Measurements from ENCODE around the gene GRK5. TPM values are rescaled to one million over a fixed set of nuclear protein-coding genes. Genes with fewer than 3 reads are reported as not detected.

GRK5 gene
- total RNA-seq, 2 donors from 2014 or later: 4.8 to 10.6 TPM

- no peak overlapping the region for H3K4me3 ChIP-seq
- intact Hi-C loops (cut with DNase I): no loop called here
- H3K27me3 ChIP-seq (replicated peaks; ENCODE audit: insufficient read depth): no peaks in the 10 kb centered on the region
- 82% methylated on average over 11 of the region's 11 CpGs for WGBS
- no peak for DNase-seq (ENCODE audit: low spot score)
- H3K4me1 ChIP-seq (replicated peaks): no peaks in the 10 kb centered on the region
- no peak overlapping the region for H3K27ac ChIP-seq
- TF ChIP-seq, protein P1, sequence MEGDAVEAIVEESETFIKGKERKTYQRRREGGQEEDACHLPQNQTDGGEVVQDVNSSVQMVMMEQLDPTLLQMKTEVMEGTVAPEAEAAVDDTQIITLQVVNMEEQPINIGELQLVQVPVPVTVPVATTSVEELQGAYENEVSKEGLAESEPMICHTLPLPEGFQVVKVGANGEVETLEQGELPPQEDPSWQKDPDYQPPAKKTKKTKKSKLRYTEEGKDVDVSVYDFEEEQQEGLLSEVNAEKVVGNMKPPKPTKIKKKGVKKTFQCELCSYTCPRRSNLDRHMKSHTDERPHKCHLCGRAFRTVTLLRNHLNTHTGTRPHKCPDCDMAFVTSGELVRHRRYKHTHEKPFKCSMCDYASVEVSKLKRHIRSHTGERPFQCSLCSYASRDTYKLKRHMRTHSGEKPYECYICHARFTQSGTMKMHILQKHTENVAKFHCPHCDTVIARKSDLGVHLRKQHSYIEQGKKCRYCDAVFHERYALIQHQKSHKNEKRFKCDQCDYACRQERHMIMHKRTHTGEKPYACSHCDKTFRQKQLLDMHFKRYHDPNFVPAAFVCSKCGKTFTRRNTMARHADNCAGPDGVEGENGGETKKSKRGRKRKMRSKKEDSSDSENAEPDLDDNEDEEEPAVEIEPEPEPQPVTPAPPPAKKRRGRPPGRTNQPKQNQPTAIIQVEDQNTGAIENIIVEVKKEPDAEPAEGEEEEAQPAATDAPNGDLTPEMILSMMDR (IDR thresholded peaks at IDR 0.05): no peak
- TF ChIP-seq POLR2AphosphoS5 (IDR thresholded peaks at IDR 0.05): no peak
- TF ChIP-seq POLR2A (IDR thresholded peaks at IDR 0.05): no peak
- no peaks in the 10 kb centered on the region for H3K36me3 ChIP-seq
- no peaks in the 10 kb centered on the region for H3K9me3 ChIP-seq
These were observed 245.9 kb downstream of the GRK5 start for GRCh38 chr10:119453313-119453712.

DNA sequence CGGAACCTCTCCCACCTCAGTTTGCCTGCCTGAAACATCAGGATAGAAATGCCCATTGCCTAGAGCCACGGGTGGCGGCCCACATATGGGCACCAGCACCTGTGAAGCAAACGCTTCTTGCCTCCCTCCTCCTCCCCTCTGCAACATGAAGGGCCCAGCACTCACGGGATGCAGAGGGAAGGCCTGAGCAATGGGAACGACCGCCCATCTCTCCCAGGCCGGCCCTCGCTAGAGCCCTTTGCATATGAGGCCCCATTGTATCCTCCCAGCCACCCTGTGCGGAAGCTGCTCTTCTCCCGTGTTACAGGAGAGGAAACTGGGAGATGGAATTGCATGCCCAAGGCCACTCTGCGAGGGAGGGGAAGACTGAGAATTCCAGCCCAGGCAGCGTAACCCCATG lies 246.9 kb downstream of the GRK5 start:
- Histone ChIP-seq H3K27ac (no peak overlapping the region), H3K27me3 (replicated peaks; ENCODE audit: insufficient read depth) (no peaks in the 10 kb centered on the region), H3K4me1 (replicated peaks) (no peaks in the 10 kb centered on the region), H3K36me3 (no peaks in the 10 kb centered on the region), H3K4me3 (no peak overlapping the region), H3K9me3 (no peaks in the 10 kb centered on the region)
- intact Hi-C loops (cut with DNase I): no loop called here
- WGBS: 86% methylated on average over 13 of the region's 13 CpGs
- DNase-seq (ENCODE audit: low spot score): no peak
- TF ChIP-seq, protein P1 (IDR thresholded peaks at IDR 0.05): no peak
- no peak for TF ChIP-seq POLR2AphosphoS5 (IDR thresholded peaks at IDR 0.05)
- no peak for TF ChIP-seq POLR2A (IDR thresholded peaks at IDR 0.05)

DNA sequence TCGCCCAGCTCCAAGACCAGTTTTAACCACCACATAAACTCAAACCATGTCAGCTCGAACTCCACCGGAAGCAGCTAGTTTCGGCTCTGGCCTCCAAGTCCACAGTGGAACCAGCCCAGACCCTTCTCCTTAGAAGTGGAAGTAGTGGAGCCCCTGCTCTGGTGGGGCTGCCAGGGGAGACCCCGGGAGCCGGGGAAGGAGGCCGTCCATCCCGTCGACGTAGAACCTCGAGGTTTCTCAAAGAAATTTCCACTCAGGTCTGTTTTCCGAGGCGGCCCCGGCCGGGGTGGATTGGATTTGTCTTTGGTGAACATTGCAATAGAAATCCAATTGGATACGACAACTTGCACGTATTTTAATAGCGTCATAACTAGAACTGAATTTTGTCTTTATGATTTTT lies 247.6 kb downstream of the GRK5 start:
- Histone ChIP-seq H3K27ac (no peak overlapping the region), H3K36me3 (no peaks in the 10 kb centered on the region), H3K4me3 (no peak overlapping the region), H3K9me3 (no peaks in the 10 kb centered on the region), H3K27me3 (replicated peaks; ENCODE audit: insufficient read depth) (no peaks in the 10 kb centered on the region), H3K4me1 (replicated peaks) (no peaks in the 10 kb centered on the region)
- TF ChIP-seq POLR2A (IDR thresholded peaks at IDR 0.05): no peak
- TF ChIP-seq, protein P1 (IDR thresholded peaks at IDR 0.05): no peak
- TF ChIP-seq POLR2AphosphoS5 (IDR thresholded peaks at IDR 0.05): no peak
- WGBS: 95% methylated on average over 18 of the region's 18 CpGs
- intact Hi-C loops (cut with DNase I): no loop called here
- no peak for DNase-seq (ENCODE audit: low spot score)

DNA sequence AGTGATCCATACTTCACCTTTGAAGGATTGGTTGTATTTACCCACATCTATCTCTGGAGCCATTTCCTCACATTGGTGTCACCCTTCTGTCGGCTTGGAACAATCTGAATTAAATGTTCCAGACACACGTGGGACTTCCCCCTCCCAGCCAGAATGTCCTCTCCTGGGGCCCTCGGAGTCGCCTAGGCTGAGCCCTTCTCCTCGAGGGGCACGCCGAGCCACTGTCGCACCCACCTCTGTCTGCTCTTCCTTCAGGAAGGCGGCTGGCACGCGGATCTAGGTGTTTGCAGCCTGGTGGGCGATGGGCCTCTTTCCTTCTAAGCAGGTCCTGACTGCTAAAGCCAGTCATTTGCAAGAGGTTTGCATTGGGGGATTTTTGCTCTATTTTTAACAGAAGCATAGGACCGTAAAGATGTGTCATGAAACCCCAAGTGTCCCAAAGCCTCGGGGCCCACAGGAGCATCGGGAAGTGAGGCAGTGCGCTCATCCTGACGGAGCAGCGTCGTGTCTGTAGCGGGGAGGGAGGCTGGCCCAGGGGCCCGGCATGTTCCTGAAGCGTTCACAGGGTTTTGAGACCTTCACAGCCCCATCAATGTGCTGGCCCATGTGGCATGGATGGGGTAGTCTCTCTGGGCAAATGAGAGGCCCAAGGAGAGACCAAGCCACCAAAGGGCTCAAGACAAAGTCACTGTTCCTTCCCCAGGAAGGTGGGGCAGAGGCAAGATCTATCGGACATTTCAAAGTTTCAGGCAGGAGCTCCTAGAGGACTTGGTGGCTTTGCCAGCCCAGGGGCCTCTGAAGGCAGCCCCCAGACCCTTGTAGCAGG lies 248.5 kb downstream of the GRK5 start:
- no peaks in the 10 kb centered on the region for H3K27me3 ChIP-seq (replicated peaks; ENCODE audit: insufficient read depth)
- 95% methylated on average over 23 of the region's 23 CpGs for WGBS
- TF ChIP-seq POLR2A (IDR thresholded peaks at IDR 0.05): no peak
- H3K4me1 ChIP-seq (replicated peaks): no peaks in the 10 kb centered on the region
- H3K27ac ChIP-seq: no peak overlapping the region
- intact Hi-C loops (cut with DNase I): no loop called here
- H3K9me3 ChIP-seq: no peaks in the 10 kb centered on the region
- no peaks in the 10 kb centered on the region for H3K36me3 ChIP-seq
- no peak for DNase-seq (ENCODE audit: low spot score)
- no peak overlapping the region for H3K4me3 ChIP-seq

DNA sequence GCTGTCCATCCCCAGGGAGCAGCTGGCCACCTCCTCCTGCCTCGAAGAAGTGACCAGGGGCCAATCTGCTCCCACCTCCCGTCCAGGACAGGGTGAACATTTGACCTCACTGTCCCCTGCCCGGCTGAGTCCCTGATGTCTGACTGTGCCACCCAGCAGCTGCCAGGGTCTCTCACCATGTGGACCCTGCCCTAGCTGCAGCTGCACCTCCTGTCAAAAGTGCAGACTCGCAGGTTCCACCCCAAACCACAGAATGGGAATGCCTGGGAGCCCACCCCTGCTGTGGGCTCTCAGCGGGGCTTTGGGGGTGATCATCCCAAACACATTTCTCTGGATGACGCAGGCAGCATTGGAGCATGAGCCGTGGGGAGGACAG lies 249.1 kb downstream of the GRK5 start:
- Histone ChIP-seq H3K27me3 (replicated peaks; ENCODE audit: insufficient read depth) (no peaks in the 10 kb centered on the region), H3K9me3 (no peaks in the 10 kb centered on the region), H3K4me1 (replicated peaks) (no peaks in the 10 kb centered on the region), H3K36me3 (no peaks in the 10 kb centered on the region), H3K27ac (no peak overlapping the region), H3K4me3 (no peak overlapping the region)
- intact Hi-C loops (cut with DNase I): no loop called here
- no peak for DNase-seq (ENCODE audit: low spot score)
- TF ChIP-seq POLR2A (IDR thresholded peaks at IDR 0.05) (no peak), POLR2AphosphoS5 (IDR thresholded peaks at IDR 0.05) (no peak)
- TF ChIP-seq, protein P1 (IDR thresholded peaks at IDR 0.05): no peak
- 89% methylated on average over 6 of the region's 7 CpGs for WGBS

Measured in prostate gland (tissue), 2 donors.